Measurements from ENCODE around the gene NIPAL3.

GRCh38 chr1:24490101-24490781 is 74.6 kb downstream of the NIPAL3 start:
- no peak for TF ChIP-seq CTCF (IDR thresholded peaks at IDR 0.05)
- TF ChIP-seq POLR2A (IDR thresholded peaks at IDR 0.05; ENCODE audit: low read depth), result no peak
- TF ChIP-seq POLR2AphosphoS5 (IDR thresholded peaks at IDR 0.05), result no peak
- TF ChIP-seq EP300 (IDR thresholded peaks at IDR 0.05), result no peak

All from esophagus muscularis mucosa (tissue), 4 donors.